Measurements from ENCODE around the gene CCDC88B. TPM values are rescaled to one million over a fixed set of nuclear protein-coding genes. Genes with fewer than 3 reads are reported as not detected.
A peak's percentile ranks its signal among the peaks of the same experiment; 100 is the strongest.

CCDC88B gene
- total and polyA plus RNA-seq, 10 of the 15 experiments (the other 5 are each of a cell fraction or from before 2014, with no cell fraction given), result 0.24 to 66.0 (median 19.2) TPM

DNA sequence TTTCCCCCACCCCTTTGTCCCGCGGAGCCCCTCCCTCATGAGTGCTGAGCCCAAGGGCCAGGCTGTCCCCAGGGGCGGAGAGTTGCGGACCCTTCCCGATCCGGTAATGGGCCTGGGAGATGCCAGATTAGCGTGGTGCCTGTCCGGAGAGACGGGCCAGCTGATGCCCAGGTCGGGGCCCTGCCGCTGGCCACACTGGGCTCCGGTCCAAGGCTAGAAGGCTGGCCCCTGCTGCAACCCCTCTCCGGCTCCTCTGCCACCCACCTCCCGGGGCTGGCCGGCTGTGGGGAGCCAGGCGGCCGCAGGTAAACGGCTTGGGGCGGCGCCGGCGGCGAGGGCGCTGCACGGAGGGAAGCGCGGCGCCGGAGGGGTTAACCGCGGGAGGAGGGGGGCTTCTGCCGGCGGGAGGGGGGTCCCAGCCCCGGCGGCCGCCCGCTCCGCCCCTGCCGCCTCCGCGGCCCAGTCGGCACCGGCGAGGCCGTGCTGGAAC, 48.7 kb upstream of the CCDC88B start, which contains the start of gene KCNK4:
KCNK4 (plus strand) TSS at position 41 of the 490 bp plus-strand sequence. CDS start 1,717 bp downstream, outside the sequence.
- H3K4me2 ChIP-seq (ENCODE audit: control insufficient read depth, insufficient read depth), result peak within 1 kb of the TSS; percentile 48; the same call in 1 of the 2 replicates
- H3K27ac ChIP-seq (ENCODE audit: control insufficient read depth, insufficient read depth), result no peak within 1 kb of the TSS
- H4K20me1 ChIP-seq (ENCODE audit: control insufficient read depth, insufficient read depth), result no peaks in the 10 kb centered on the region; the same call in 1 of the 2 replicates
- peaks cover 0 to 2% of the 10 kb centered on the region in 2 experiments; a peak in 2 of 4 replicates for H3K36me3 ChIP-seq (ENCODE audit: control insufficient read depth in 2 of 2, insufficient read depth in 2 of 2, low read length in 1 of 2)
- TF ChIP-seq KLF5 (IDR thresholded peaks at IDR 0.05; ENCODE audit: partially characterized antibody), result no peak
- no peak for TF ChIP-seq MTA3 (IDR thresholded peaks at IDR 0.05; ENCODE audit: borderline replicate concordance, low read length)
- no peak for TF ChIP-seq BMI1 (IDR thresholded peaks at IDR 0.05; ENCODE audit: borderline replicate concordance)
- no peak for TF ChIP-seq KAT2A (conservative IDR thresholded peaks at IDR 0.05; ENCODE audit: control insufficient read depth, low read depth, low read length)
- TF ChIP-seq RUNX3 (IDR thresholded peaks at IDR 0.05; ENCODE audit: low read length), result no peak
- no peak for TF ChIP-seq NR2C1 (IDR thresholded peaks at IDR 0.05)
- TF ChIP-seq DPF2 (IDR thresholded peaks at IDR 0.05), result no peak
- TF ChIP-seq, protein P1, sequence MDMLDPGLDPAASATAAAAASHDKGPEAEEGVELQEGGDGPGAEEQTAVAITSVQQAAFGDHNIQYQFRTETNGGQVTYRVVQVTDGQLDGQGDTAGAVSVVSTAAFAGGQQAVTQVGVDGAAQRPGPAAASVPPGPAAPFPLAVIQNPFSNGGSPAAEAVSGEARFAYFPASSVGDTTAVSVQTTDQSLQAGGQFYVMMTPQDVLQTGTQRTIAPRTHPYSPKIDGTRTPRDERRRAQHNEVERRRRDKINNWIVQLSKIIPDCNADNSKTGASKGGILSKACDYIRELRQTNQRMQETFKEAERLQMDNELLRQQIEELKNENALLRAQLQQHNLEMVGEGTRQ (IDR thresholded peaks at IDR 0.05; ENCODE audit: borderline replicate concordance, low read depth, low read length), result no peak
- TF ChIP-seq RAD51 (IDR thresholded peaks at IDR 0.05), result no peak
- TF ChIP-seq SMAD1 (IDR thresholded peaks at IDR 0.05; ENCODE audit: low read depth, partially characterized antibody), result no peak
- DNase-seq (ENCODE audit: low read depth, low spot score), result no peak
- no TSS peak for BruUV-seq (replicated peaks)
- H3K4me3 ChIP-seq, result no peak within 1 kb of the TSS
- 20% methylated on average over 18 of the region's 45 CpGs for WGBS (ENCODE audit: insufficient coverage, insufficient replicate concordance, low lambda C conversion rate, missing lambda C conversion rate)
- no peak within 1 kb of the TSS for H2AFZ ChIP-seq (ENCODE audit: control insufficient read depth, low read depth, low read length)
- no peak within 1 kb of the TSS for H3K9ac ChIP-seq (ENCODE audit: control insufficient read depth, insufficient read depth, low read length)
- CTCF ChIA-PET, result no interaction called here
- peaks cover 3 to 13% of the 10 kb centered on the region in 2 experiments for H3K27me3 ChIP-seq (replicated peaks in 1 of 2; ENCODE audit: control insufficient read depth in 2 of 2, insufficient read depth in 2 of 2, low read length in 1 of 2)
- in situ Hi-C loops (cut with MboI) (no loop called here), intact Hi-C loops (cut with micrococcal nuclease; ENCODE audit: unreplicated experiment) (no loop called here)
- ATAC-seq, result no peak
- no peaks in the 10 kb centered on the region for H3K79me2 ChIP-seq (ENCODE audit: control insufficient read depth, insufficient read depth, low read length)
- no peaks in the 10 kb centered on the region for H3K9me3 ChIP-seq (replicated peaks; ENCODE audit: control insufficient read depth, insufficient read depth, low read length)
- RAD21 ChIA-PET (ENCODE audit: unreplicated experiment), result no interaction called here
- POLR2A ChIA-PET, result no interaction called here
- SMC1A ChIA-PET (ENCODE audit: uncharacterized antibody, unreplicated experiment), result no interaction called here
- peaks cover 2% of the 10 kb centered on the region for H3K4me1 ChIP-seq (ENCODE audit: control insufficient read depth, insufficient read depth, low read length)
- FAIRE-seq, result no peak
